SH-SY5Y (cell line): Measurements from ENCODE around the gene ESPL1.

ENCODE experiments used
- GATA2 ChIP-seq: IDR thresholded peaks from 2 replicates; pipeline ENCODE4 v1.6.1; 2011; ENCODE audit warnings: mild to moderate bottlenecking, low read depth, low read length
- GATA3 ChIP-seq: IDR thresholded peaks from 2 replicates; pipeline ENCODE4 v1.6.1; 2011; ENCODE audit warnings: low read depth, mild to moderate bottlenecking, low read length, moderate library complexity

DNA sequence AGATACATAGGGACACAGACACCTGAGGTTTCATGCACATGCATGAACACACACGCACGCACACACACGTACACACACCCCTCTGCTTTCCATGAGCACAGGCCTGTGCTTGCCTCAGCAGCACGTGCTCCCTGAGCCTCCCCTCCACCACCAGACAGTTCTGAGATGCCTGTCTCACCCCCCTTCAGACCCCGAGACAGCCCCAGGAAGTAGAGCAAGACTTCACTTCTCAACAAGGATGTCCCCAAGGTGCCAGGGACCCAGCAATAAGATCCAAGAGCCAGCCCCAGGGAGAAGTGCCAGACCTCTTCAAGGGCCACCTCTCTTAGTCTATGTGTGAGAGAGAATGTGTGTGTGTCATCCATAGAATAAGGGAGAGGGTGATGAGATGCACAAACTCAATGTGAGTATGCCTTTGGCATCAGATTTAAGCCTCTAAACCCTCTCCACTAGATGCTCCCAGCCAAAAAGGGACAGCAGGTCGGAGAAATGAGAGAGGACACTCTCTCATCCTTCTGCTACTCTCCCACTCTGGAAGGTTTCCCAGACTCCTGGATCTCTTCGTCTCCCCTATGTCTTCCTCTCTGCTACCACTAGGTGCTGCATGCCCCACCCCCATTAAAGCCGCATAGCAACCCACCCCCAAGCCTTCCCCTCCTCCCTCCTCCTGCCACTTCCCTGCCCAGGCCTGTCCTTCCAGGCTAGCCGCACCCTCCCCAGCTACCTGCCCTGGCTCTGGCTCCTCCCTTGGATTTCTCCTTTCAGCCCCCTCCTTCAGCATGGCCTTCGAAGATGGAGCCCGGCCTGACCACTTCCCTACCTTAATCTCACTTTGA is 43.8 kb upstream of the ESPL1 start:
- TF ChIP-seq GATA3 (no peak), GATA2 (no peak)
